ENCODE measurements around the gene EBNA1BP2. TPM values are rescaled to one million over a fixed set of nuclear protein-coding genes. Genes with fewer than 3 reads are reported as not detected.

Gene EBNA1BP2, protein sequence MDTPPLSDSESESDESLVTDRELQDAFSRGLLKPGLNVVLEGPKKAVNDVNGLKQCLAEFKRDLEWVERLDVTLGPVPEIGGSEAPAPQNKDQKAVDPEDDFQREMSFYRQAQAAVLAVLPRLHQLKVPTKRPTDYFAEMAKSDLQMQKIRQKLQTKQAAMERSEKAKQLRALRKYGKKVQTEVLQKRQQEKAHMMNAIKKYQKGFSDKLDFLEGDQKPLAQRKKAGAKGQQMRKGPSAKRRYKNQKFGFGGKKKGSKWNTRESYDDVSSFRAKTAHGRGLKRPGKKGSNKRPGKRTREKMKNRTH
- 50.1 TPM for total RNA-seq

DNA sequence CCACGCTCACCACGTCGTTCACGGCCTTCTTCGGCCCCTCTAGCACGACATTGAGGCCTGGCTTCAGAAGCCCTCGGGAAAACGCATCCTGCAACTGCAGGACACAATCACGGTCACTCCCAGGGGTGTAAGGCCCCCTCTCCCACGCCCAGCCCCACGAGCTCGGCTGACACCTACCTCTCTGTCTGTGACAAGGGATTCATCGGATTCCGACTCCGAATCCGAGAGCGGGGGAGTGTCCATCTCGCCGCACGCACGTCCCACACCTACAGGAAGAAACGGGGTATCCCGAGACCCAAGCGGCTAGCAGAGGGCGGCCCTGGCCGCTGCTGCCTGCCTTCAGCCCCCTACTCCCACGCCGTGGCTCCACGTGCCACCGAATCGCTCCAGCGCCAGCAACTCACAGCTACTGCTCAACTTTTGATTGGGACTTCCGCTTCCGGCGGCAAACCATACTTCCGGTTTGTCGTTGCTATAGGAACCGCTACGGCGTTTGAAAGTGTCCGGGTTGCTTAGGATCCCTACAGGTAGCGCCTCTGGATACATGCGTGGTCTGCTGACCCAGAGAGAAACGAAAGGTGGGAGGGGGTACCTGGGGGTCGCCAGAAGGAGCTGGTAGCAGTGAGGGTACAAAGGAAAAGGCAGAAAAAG lies at the start of gene EBNA1BP2, which contains the start of gene CFAP57:
EBNA1BP2 (minus strand) TSS at position 415 of the 651 bp plus-strand sequence; CDS start at position 243, 172 bp downstream.
CFAP57 (plus strand) TSS at position 455 of the 651 bp plus-strand sequence. CDS start 424 bp downstream, outside the sequence.

Small RNAs within 50 kb of the gene (small RNA-seq; reads per million reads assigned to genes)
- not detected for gene RNA5SP46 (ENCODE audit: low replicate concordance)

Other genes starting within 250 kb of the EBNA1BP2 start
- gene SLC2A1, start 213.4 kb downstream of the EBNA1BP2 start, total RNA-seq = 34.4 TPM
- gene CFAP57, start within 50 bp of the EBNA1BP2 start, total RNA-seq = 1.3 TPM
- gene TMEM125, start 97.7 kb upstream of the EBNA1BP2 start, total RNA-seq = 0.31 TPM
- not detected for gene C1orf210, start 113.3 kb upstream of the EBNA1BP2 start, total RNA-seq
- gene TIE1, start 128.7 kb upstream of the EBNA1BP2 start, total RNA-seq = 15.7 TPM
- gene MPL, start 165.5 kb upstream of the EBNA1BP2 start, total RNA-seq = not detected
- gene CDC20, start 186.7 kb upstream of the EBNA1BP2 start, total RNA-seq = 6.9 TPM
- 7.2 TPM for gene ELOVL1, start 195.7 kb upstream of the EBNA1BP2 start, total RNA-seq
- 28.2 TPM for gene MED8, start 217.5 kb upstream of the EBNA1BP2 start, total RNA-seq
- gene SZT2, start 217.6 kb upstream of the EBNA1BP2 start, total RNA-seq = 78.6 TPM

Data from parietal lobe (tissue), 2 donors.